T-helper 1 cell treated with Interleukin-12 subunit alpha and Interleukin-12 subunit beta and Interleukin-4 antibody, amounts not matched to agents 30 ng/mL and 1 ng/mL, for 36 hours (primary cell): Measurements from ENCODE around the gene EOLA1. TPM values are rescaled to one million over a fixed set of nuclear protein-coding genes. Genes with fewer than 3 reads are reported as not detected.
"Not testable (repeated sequence)": the region's sequence is repeated elsewhere in the genome, so short reads cannot be mapped to it uniquely, and the experiment has no call there.

Source experiments
- intact Hi-C: fragments of 100-400 bp; cut with micrococcal nuclease; formaldehyde crosslinking; loops from one replicate; pipeline ENCODE4 v1.15.1; 2024
- total RNA-seq: library from RNA; stranded (reverse); gene quantifications from 2 replicates; pipeline ENCODE4 v1.2.3, GENCODE V29; 2022

EOLA1 gene
- total RNA-seq, 1 donor from 2014 or later: 44.6 TPM

GRCh38 chrX:149539283-149540130 lies 1.3 kb upstream of the EOLA1 start:
- intact Hi-C loops: loop anchor here (2.0 to 10.0 kb wide), 2 partner anchors 35 to 1355 kb away; partner anchors contain the start of genes CD99L2 and IDS

- intact Hi-C loops: loop anchor here (10.0 kb wide), 1 partner anchor 1355 kb away; the partner anchor contains the start of gene CD99L2
Observed at GRCh38 chrX:149540131-149540620, 636 bp upstream of the EOLA1 start.

- intact Hi-C loops: loop anchor here (10.0 kb wide), 1 partner anchor 1353 kb away; the partner anchor contains the start of gene CD99L2
Observed at GRCh38 chrX:149541521-149542047, 772 bp downstream of the EOLA1 start.

- intact Hi-C loops: loop anchor here (10.0 kb wide), 1 partner anchor 1349 kb away; the partner anchor contains the start of gene CD99L2
Observed at GRCh38 chrX:149545545-149546543, 5.0 kb downstream of the EOLA1 start.

- intact Hi-C loops: loop anchor here (10.0 kb wide), 1 partner anchor 1348 kb away; the partner anchor contains the start of gene CD99L2
Observed at GRCh38 chrX:149546962-149547361, 6.2 kb downstream of the EOLA1 start.

GRCh38 chrX:149547782-149548181 lies 7.0 kb downstream of the EOLA1 start:
- intact Hi-C loops: loop anchor here (10.0 kb wide), 1 partner anchor 1347 kb away; the partner anchor contains the start of gene CD99L2

GRCh38 chrX:149549701-149550100 lies 8.9 kb downstream of the EOLA1 start, which contains the start of gene HSFX3:
TSS of gene HSFX3 (minus strand) at chrX:149549924. CDS start at chrX:149549852, 72 bp downstream.
- intact Hi-C loops: loop anchor here (10.0 kb wide), 1 partner anchor 1345 kb away; the partner anchor contains the start of gene CD99L2

- intact Hi-C loops: not testable (repeated sequence)
Observed at GRCh38 chrX:149550454-149550853, 9.6 kb downstream of the EOLA1 start.

GRCh38 chrX:149551245-149551938 lies 10.6 kb downstream of the EOLA1 start:
- intact Hi-C loops: not testable (repeated sequence)

- intact Hi-C loops: not testable (repeated sequence)
Observed at GRCh38 chrX:149551939-149552248, 11.1 kb downstream of the EOLA1 start.

- intact Hi-C loops: not testable (repeated sequence)
Observed at GRCh38 chrX:149555251-149555650, 14.4 kb downstream of the EOLA1 start.

GRCh38 chrX:149563359-149563758 lies 22.5 kb downstream of the EOLA1 start:
- intact Hi-C loops: no loop called here

- intact Hi-C loops: no loop called here
Observed at GRCh38 chrX:149567621-149568417, 27.0 kb downstream of the EOLA1 start.

GRCh38 chrX:149568701-149569296 lies 28.0 kb downstream of the EOLA1 start:
- intact Hi-C loops: no loop called here

GRCh38 chrX:149569770-149570169 lies 29.0 kb downstream of the EOLA1 start:
- intact Hi-C loops: no loop called here

GRCh38 chrX:149570668-149571067 lies 29.9 kb downstream of the EOLA1 start:
- intact Hi-C loops: no loop called here

- intact Hi-C loops: no loop called here
Observed at GRCh38 chrX:149571770-149572169, 31.0 kb downstream of the EOLA1 start.

GRCh38 chrX:149572743-149573142 lies 31.9 kb downstream of the EOLA1 start:
- intact Hi-C loops: no loop called here

- intact Hi-C loops: not testable (repeated sequence)
Observed at GRCh38 chrX:149573456-149573855, 32.6 kb downstream of the EOLA1 start.
